HG03558 (cell line): ENCODE measurements around the gene TACSTD2.
"Not testable (repeated sequence)": the region's sequence is repeated elsewhere in the genome, so short reads cannot be mapped to it uniquely, and the experiment has no call there.

Source experiments
- ATAC-seq: cut with Tn5 transposase; IDR thresholded peaks from one replicate; pipeline ENCODE4 v1.9.1; 2021; ENCODE audit warnings: moderate number of reproducible peaks; ENCODE audit not compliant: unreplicated experiment; ENCODE audit errors: extremely low read depth

TACSTD2 gene

GRCh38 chr1:58590019-58590418 lies 13.0 kb upstream of the TACSTD2 start:
- ATAC-seq, result no peak

- ATAC-seq, result no peak
These were observed 11.3 kb upstream of the TACSTD2 start for GRCh38 chr1:58588396-58588795.

GRCh38 chr1:58587667-58588066 lies 10.6 kb upstream of the TACSTD2 start:
- no peak for ATAC-seq

- ATAC-seq, result no peak
These were observed 9.2 kb upstream of the TACSTD2 start for GRCh38 chr1:58586271-58586670.

GRCh38 chr1:58585581-58586151 lies 8.6 kb upstream of the TACSTD2 start:
- ATAC-seq, result no peak

GRCh38 chr1:58585166-58585565 lies 8.1 kb upstream of the TACSTD2 start:
- no peak for ATAC-seq

GRCh38 chr1:58584082-58584895 lies 7.2 kb upstream of the TACSTD2 start:
- ATAC-seq, result peak; percentile 72

- no peak for ATAC-seq
These were observed 6.4 kb upstream of the TACSTD2 start for GRCh38 chr1:58583496-58583895.

GRCh38 chr1:58582143-58582542 lies 5.1 kb upstream of the TACSTD2 start:
- ATAC-seq, result not testable (repeated sequence)

- ATAC-seq, result no peak
These were observed 4.6 kb upstream of the TACSTD2 start for GRCh38 chr1:58581641-58582040.

- no peak for ATAC-seq
These were observed 3.1 kb upstream of the TACSTD2 start for GRCh38 chr1:58580186-58580585.

- no peak for ATAC-seq
These were observed 590 bp upstream of the TACSTD2 start for GRCh38 chr1:58577654-58578030.

- no peak for ATAC-seq
These were observed 726 bp downstream of the TACSTD2 start for GRCh38 chr1:58576325-58576726.

GRCh38 chr1:58575551-58576324 lies 1.3 kb downstream of the TACSTD2 start:
- no peak for ATAC-seq

- ATAC-seq, result no peak
These were observed 2.2 kb downstream of the TACSTD2 start for GRCh38 chr1:58574816-58575215.

- ATAC-seq, result peak; percentile 98
These were observed 3.1 kb downstream of the TACSTD2 start for GRCh38 chr1:58573705-58574591.

- no peak for ATAC-seq
These were observed 3.9 kb downstream of the TACSTD2 start for GRCh38 chr1:58573138-58573537.

GRCh38 chr1:58572690-58573089 lies 4.4 kb downstream of the TACSTD2 start:
- ATAC-seq, result no peak

- ATAC-seq, result no peak
These were observed 5.4 kb downstream of the TACSTD2 start for GRCh38 chr1:58571616-58572015.

- ATAC-seq, result no peak
These were observed 6.2 kb downstream of the TACSTD2 start for GRCh38 chr1:58570817-58571216.
